GM12865 (cell line): ENCODE data around the gene ATG10.
"Not testable (repeated sequence)": the region's sequence is repeated elsewhere in the genome, so short reads cannot be mapped to it uniquely, and the experiment has no call there.

ENCODE experiments used
- DNase-seq: peaks from one replicate; pipeline ENCODE4 v3.0.0; 2010; ENCODE audit warnings: low read depth
- H3K4me3 ChIP-seq: 2 replicates; pipeline ENCODE4 v1.5.1; 2011; ENCODE audit warnings: mild to moderate bottlenecking, low read depth, low read length, control low read depth
- CTCF ChIP-seq: IDR thresholded peaks from 2 replicates; pipeline ENCODE4 v1.5.1; 2011; ENCODE audit warnings: low read length, control low read depth, low read depth, inconsistent platforms; ENCODE audit not compliant: insufficient read depth; ENCODE audit errors: missing control alignments

Gene ATG10

GRCh38 chr5:82107267-82107666, 135.4 kb downstream of the ATG10 start:
- peak; percentile 26 for TF ChIP-seq CTCF
- H3K4me3 ChIP-seq, result no peak overlapping the region
- peak; percentile 35 for DNase-seq

DNA sequence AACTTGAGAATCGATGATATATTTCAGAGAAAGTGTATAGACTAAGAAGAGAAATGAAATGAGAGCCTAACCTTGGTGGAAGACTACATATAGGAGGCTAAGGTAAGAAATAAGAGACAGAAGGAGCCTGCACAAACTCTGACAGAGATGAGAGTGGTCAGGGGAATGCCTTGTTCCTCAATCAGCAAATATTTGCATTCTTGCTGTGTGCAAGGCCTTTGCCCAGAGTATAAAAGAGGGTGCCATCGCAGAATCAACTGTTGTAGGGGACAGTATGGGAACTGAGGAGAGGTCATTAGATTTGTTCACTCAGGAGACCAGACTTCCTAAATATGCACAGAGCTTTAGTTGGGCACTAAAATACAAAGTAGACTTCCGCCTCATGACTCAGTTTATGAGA, 137.2 kb downstream of the ATG10 start:
- DNase-seq, result no peak
- H3K4me3 ChIP-seq, result no peak overlapping the region
- TF ChIP-seq CTCF, result no peak

- not testable (repeated sequence) for DNase-seq, H3K4me3 ChIP-seq
These were observed 138.1 kb downstream of the ATG10 start for GRCh38 chr5:82109915-82110314.

DNA sequence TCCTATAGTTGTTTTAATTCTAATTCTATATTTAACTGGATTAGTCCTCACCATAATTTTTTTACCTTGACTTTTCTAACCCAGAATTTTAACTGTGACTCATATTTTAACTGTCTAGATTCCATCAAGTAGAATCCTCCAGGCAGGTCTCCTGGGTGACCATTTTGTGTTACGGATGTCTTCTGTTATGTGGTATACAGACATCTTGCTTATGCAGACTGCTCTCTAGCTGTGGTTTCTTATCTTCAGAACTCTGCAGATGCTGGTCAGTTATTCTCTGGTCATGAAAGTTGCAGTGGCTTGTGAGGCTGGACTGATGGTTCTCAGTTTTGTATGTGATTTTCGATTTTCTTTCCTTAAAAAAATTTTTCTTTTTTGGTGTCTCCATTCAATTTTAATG, 139.4 kb downstream of the ATG10 start:
- peak; percentile 75 for DNase-seq
- no peak overlapping the region for H3K4me3 ChIP-seq
- TF ChIP-seq CTCF, result no peak

DNA sequence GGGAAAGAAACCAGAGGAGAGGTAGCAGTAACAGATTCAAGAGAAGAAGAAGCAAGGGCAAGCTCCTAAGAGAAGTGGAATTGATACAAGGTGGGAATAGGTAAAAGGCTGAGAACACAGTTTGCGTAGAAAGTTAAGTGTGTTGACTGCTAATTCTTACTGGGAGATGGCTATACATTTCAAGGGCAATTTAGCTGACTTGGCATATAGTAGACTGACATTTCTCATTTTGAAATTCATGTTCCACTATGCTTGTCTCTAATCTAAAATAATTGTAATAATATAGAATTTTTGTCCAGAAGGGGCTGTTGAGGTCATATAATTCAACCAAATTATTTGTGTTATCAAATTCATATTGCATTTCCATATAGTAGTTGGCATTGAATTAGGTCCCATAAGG, 144.0 kb downstream of the ATG10 start:
- no peak overlapping the region for H3K4me3 ChIP-seq
- TF ChIP-seq CTCF, result no peak
- no peak for DNase-seq

- no peak overlapping the region for H3K4me3 ChIP-seq
- no peak for TF ChIP-seq CTCF
- DNase-seq, result no peak
These were observed 148.1 kb downstream of the ATG10 start for GRCh38 chr5:82119889-82120288.

DNA sequence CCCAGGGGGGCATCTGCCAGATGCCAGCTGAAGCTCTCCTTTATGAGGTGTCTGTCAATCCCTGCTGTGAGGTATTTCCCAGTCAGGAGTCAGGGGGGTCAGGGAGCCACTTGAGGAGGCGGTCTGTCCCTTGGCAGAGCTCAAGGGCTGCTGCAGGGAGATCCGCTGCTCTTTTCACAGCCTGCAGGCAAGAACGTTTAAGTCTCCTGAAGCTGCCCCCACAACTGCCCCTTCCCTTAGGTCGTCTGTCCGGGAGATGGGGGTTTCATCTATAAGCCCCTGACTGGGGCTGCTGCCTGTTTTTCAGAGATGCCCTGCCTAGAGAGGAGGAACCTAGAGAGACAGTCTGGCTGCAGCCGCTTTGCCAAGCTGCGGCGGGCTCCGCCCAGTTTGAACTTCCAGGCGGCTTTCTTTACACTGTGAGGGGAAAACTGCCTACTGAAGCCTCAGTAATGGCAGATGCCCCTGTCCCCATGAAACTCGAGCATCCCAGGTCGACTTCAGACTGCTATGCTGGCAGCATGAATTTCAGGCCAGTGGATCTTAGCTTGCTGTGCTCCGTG, 158.0 kb downstream of the ATG10 start:
- TF ChIP-seq CTCF, result no peak
- no peak overlapping the region for H3K4me3 ChIP-seq
- no peak for DNase-seq

DNA sequence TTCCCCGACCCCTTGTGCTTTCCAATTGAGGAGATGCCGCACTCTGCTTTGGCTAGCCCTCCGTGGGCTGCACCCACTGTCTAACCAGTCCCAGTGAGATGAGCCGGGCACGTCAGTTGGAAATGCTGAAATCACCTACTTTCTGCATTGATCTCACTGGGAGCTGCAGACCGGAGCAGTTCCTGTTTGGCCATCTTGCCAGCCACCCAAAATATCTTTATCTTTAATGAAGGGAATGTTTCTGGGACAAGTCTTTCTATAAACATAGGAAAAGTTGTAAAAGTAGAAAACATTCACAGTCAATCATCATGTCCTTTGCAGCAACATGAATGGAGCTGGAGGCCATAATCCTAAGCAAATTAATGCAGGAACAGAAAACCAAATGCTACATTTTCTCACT, 158.8 kb downstream of the ATG10 start:
- no peak for TF ChIP-seq CTCF
- no peak for DNase-seq
- H3K4me3 ChIP-seq, result no peak overlapping the region
